HG03432 (cell line): ENCODE data around the gene ABCA2.
"Not testable (repeated sequence)": the region's sequence is repeated elsewhere in the genome, so short reads cannot be mapped to it uniquely, and the experiment has no call there.

Experiments used
- ATAC-seq: cut with Tn5 transposase; IDR thresholded peaks from one replicate; pipeline ENCODE4 v1.9.1; 2021; ENCODE audit warnings: mild to moderate bottlenecking, moderate library complexity; ENCODE audit not compliant: unreplicated experiment

Gene ABCA2

GRCh38 chr9:137064027-137064879, 36.2 kb upstream of the ABCA2 start:
- no peak for ATAC-seq

- ATAC-seq: no peak
These were observed 35.4 kb upstream of the ABCA2 start for GRCh38 chr9:137063311-137064026.

DNA sequence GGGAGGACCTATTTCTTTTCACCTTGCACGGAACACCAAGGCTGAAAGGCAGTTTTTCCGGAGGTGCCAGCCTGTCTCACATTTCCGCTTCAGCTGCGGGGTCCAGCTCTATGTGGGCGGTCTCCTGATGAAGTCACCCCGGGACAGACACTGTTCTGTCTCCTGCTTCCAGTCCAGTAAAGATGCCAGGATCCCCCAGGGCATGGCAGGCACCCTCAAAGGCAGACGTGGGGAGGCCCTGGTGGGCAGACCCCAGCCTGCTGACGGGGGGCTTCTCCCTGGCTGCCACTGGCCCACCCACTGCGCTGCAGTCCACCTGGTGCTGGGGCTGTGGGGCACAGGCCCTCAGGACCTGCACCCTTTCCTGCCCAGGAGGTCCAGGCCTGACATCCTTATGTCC, 34.8 kb upstream of the ABCA2 start:
- not testable (repeated sequence) for ATAC-seq

DNA sequence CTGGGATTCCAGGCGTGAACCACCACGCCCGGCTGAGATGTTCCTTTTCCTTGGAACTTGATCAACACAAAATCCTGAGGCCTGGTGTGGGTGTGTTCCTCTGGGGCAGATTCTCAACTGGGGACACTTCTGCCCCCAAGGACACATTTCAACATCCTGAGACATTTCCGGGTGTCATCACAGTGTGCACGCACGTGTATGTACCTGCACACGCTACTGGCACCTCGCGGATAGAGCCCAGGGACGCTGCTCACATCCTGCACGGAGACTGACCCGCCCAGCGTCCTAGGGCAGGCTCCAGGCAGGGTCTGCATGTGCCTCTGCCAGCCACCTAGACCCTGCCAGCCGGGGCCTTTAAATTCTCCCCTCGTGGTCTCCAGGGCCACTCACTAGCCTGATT, 34.3 kb upstream of the ABCA2 start:
- ATAC-seq: no peak

DNA sequence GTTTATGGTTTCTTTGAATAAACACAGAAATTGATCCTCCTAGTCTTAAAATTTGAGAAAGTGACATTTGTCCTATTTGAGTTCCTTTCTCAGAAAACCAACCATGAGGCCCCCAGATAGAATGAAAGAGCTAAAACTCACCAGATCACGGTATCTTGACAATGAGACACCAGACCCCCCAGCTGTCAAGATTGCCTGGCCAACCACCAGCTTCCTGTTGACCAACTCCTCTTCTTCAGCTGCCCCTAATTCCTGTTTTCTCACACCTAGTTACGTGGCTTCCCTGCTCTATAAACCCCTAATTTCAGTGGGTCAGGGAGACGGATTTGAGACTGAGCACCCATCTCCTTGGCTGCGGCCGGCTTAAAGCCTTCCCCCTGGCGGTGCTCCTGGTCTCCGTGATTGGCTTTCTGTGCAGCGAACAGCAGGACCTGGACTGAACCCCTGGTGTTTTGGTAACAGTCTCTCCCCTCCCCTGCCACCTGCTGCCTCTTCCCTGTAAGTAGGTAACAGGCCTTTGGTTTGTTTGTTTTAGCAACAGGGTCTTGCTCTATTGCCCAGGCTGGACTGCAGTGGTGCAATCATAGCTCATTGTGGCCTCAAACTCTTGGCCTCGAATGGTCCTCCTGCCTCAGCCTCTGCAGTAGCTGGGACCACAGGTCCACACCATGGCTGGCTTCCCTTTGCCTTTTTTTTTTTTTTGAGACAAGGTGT, 30.6 kb upstream of the ABCA2 start:
- ATAC-seq: no peak

GRCh38 chr9:137057545-137057944, 29.5 kb upstream of the ABCA2 start:
- ATAC-seq: no peak

DNA sequence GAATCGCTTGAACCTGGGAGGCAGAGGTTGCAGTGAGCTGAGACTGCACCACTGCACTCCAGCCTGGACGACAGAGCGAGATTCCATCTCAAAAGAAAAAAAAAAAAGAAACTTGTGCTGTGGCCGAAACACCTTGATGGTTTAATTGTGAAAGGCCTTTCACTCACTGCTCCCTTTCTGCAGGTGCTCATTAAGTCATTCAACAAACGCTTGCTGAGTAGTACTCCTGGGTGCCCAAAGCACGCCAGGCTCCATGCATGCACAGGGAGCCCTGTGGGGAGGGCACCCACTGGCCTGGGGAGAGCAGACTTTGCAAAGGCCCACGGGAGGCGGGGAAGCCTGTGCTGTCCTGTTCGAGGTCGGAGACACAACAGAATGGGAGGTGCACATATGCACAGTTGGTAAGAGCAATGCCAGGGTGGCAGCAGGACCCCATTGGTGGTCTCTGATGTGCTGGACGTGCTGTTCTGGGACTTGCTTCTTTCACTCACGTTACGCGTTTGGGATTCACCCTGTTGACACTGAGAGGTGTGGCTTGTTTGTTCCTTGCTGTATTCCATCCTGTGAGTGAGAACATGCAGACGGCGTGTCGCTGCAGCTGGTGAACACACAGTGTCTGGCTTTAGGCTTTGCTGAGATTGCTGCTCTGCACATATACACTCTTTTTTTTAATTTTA, 28.8 kb upstream of the ABCA2 start:
- no peak for ATAC-seq

GRCh38 chr9:137055385-137056364, 27.6 kb upstream of the ABCA2 start:
- no peak for ATAC-seq

DNA sequence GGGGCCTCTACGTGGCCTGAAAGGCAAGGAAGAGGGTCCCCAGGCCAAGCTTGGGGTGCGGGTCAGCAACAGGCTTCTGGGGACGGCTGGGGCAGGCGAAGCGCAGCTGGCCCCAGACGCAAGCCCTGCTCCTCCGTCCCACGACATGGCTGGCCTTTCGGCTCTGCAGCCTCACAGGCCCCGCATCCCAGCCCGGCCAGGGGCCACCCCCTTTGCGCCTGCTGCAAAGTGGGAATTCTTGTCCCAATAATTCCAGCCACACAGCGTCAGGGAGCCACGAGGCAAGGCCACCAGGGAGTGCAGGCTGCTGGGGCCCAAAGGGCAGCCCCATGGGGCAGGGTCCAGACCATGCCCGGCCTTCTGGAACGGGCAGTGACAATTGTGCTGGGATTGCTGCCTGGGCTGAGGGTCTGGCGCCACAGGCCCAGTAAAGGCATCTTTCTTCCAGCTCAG, 26.9 kb upstream of the ABCA2 start:
- ATAC-seq: no peak

GRCh38 chr9:137053944-137054931, 26.2 kb upstream of the ABCA2 start, which contains the start of gene ENTPD2:
Gene ENTPD2, minus strand, starts transcription at chr9:137054061. Its CDS starts 64 bp downstream, at chr9:137053997.
- ATAC-seq: no peak

DNA sequence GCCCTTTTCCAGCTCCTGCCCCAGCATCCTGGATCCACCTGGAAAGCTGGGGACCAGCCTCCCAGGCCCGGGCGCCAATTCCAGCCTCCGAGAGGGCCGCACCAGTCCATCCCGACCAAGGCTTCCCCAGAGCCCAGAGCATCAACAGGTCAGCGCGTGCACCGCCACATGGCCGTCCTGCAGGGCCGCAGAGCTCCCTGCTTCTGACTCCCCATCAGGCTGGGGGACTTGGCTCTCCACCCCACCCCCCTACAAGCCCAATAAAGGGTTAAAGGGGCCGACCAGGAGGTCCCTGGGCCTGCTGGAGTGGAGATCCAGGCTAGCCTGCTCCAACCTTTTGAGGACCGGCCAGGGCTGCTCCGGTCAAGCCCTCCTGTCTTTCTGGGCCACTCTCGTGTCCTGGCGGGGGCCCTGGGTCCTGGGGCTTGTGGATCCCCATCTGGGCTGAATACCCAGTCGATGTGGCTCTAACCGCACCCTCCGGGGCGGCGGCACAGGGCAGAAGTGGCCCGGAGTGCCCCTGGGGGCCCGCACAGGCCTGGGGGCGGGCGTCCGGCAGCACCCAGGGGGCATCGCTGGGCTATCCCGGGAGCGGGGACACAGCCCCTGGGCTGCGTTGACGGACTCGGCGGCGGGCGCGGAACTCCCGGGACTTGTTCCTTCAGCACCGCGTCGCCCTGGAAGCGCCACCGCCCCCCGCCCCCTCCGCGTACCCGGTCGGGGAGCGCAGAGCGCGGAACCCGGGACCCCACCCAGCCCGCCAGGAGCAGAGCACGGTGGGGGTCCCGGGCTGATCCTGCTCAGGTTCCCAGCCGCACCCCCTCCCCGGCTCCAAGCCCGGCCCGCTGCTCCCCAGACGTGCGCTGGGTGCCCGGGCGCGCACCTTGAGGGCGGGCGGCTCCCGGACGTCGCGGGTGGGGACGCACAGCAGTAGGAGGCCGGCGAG, 25.2 kb upstream of the ABCA2 start:
- no peak for ATAC-seq

GRCh38 chr9:137052293-137052692, 24.3 kb upstream of the ABCA2 start:
- ATAC-seq: no peak

GRCh38 chr9:137051145-137051724, 23.2 kb upstream of the ABCA2 start:
- no peak for ATAC-seq

GRCh38 chr9:137050570-137050969, 22.5 kb upstream of the ABCA2 start:
- ATAC-seq: no peak

DNA sequence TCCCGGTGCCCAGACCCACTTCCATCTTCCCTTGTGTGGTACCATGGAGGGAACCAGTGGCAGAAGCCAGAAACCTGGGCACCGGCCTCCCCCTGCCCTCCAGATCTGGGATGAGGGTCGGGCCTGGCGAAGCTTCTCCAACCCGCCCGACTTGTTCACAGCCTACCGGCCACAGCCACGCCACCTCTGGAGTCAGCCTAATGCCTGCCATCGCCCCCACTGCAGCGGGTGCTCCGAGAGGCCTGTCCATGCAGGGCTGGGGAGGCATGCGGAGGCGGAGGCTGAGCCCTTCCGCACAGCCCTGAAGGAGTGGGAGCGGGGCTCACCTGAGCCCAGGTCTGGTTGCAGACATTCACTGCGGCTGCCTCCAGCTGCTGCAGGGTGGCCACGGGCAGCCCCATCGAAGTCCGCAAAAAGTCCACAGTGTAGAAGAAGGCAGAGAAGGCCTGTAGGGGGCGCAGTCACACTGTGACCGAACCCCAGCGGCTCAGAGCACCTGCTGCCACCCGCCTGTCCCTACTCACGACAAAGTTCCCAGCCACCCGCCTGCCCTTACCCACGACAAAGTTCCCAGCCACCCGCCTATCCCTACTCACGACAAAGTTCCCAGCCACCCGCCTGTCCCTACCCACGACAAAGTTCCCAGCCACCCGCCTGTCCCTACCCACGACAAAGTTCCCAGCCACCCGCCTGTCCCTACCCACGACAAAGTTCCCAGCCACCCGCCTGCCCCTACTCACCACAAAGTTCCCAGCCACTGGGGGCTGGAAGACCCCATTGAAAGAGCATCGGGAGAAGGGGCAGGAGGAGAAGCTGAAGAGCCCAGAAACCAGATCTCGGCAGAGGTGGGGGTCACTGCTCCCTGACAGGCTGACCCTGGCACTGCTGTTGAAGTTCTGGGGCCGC, 21.8 kb upstream of the ABCA2 start:
- ATAC-seq: no peak
